GM13976 (cell line): Measurements from ENCODE around the gene EML6.
A peak's percentile ranks its signal among the peaks of the same experiment; 100 is the strongest.

Experiments used
- DNase-seq: peaks from one replicate; pipeline ENCODE4 v3.0.0; 2012; ENCODE audit warnings: low spot score
- in situ Hi-C: fragments of 300-500 bp; cut with MboI; formaldehyde crosslinking; loops from one replicate; pipeline ENCODE4 v1.12.0; 2022; ENCODE audit warnings: low sequenced_read_pairs, mixed read lengths, inconsistent platforms; ENCODE audit not compliant: unreplicated experiment
- TF ChIP-seq, protein P1 (sequence below): IDR thresholded peaks from 2 replicates; pipeline ENCODE4 v1.5.1; 2012; ENCODE audit warnings: borderline replicate concordance, mild to moderate bottlenecking; ENCODE audit not compliant: insufficient read depth; ENCODE audit errors: extremely low read depth, missing control alignments, control extremely low read depth

The EML6 gene

DNA sequence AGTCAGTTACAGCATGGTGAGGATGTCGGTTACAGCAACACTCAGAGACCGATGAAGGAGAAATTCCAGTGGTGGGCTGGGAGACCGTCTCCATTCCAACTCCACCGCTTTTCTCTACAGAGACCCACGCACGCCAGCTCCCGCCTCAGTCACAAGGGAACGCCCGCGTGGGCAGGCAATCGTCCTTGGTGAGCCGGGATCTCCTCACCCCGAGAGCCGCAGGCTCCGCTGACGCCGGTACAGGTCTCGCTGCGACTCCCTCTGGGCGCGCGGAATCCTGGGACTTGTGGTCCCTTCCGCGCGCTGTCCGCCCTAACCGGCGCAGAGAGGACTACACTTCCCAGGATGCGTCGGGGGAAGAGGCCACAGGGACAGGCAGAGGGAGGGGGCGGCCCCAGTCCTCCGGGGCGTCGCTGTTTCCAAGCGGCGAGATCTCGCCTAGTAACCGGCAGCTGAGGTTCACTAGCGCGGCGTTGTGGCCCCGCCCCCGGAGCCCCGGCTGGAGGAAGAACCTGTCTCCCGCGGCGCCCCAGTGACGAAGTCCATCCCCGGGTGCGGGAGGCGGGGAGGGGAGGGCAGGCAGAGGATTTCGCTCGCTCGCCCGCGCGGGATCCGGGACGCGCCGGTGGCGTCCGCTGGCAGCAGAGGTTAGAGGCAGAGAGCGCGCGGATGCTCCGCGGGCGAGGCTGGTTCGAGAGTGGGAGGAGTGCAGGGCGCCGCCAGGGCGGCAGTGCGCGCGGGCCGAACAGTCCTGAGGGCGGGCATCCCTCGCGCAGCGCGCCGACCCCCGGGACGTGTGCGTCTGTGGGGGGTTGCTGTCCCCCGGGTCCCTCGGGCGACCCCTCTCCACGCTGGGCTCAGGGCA is at the start of gene EML6:
Gene EML6 (plus strand): TSS at position 532 of the 865 bp plus-strand sequence. CDS start 1,400 bp downstream, outside the sequence.
- in situ Hi-C loops = loop anchor here (25.0 kb wide), 1 partner anchor 611 kb away; the partner anchor contains the start of gene ACYP2
- TF ChIP-seq, protein P1, sequence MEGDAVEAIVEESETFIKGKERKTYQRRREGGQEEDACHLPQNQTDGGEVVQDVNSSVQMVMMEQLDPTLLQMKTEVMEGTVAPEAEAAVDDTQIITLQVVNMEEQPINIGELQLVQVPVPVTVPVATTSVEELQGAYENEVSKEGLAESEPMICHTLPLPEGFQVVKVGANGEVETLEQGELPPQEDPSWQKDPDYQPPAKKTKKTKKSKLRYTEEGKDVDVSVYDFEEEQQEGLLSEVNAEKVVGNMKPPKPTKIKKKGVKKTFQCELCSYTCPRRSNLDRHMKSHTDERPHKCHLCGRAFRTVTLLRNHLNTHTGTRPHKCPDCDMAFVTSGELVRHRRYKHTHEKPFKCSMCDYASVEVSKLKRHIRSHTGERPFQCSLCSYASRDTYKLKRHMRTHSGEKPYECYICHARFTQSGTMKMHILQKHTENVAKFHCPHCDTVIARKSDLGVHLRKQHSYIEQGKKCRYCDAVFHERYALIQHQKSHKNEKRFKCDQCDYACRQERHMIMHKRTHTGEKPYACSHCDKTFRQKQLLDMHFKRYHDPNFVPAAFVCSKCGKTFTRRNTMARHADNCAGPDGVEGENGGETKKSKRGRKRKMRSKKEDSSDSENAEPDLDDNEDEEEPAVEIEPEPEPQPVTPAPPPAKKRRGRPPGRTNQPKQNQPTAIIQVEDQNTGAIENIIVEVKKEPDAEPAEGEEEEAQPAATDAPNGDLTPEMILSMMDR = no peak
- peak; percentile 99 for DNase-seq

DNA sequence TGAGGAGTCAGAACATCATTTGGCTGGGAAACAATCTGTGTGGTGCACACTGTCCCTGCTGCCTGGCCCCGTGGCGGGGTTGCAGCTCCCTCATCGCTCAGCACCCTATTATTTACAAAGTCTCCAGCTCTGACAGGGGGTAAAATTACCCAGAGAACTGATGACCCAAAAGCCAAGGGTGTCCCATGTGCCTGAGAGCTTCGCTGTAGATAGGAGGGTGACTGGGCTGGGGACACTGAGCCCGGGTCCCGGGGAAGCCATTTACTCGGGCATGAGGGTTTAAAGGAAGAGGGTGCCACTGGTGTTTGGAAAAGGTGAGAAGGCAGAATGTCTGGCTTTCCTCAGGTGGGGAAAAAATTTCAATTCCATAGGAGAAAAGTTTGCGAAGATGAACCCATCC is 48.2 kb upstream of the EML6 start:
- in situ Hi-C loops = no loop called here
- TF ChIP-seq, protein P1 = no peak
- no peak for DNase-seq

DNA sequence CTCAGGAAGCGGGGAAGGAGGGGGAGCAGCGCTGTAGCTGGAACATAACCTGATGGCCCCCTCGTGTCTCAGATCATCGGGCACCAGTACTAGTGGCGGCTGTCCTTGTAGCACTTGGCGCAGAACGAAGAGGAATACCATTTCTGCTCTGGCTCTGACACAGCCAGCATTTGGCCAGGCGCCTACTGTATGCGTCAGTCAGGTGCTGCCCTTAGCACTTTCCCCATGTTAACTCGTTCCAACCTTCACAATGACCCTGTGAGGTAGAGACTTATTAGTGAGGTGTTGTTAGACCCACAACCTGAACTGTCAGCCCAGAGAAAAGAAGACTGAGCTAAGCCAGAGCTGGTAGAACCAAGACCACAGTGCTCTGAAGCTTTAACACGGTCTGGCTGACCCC is 47.7 kb upstream of the EML6 start:
- TF ChIP-seq, protein P1 = no peak
- in situ Hi-C loops = no loop called here
- DNase-seq = no peak

DNA sequence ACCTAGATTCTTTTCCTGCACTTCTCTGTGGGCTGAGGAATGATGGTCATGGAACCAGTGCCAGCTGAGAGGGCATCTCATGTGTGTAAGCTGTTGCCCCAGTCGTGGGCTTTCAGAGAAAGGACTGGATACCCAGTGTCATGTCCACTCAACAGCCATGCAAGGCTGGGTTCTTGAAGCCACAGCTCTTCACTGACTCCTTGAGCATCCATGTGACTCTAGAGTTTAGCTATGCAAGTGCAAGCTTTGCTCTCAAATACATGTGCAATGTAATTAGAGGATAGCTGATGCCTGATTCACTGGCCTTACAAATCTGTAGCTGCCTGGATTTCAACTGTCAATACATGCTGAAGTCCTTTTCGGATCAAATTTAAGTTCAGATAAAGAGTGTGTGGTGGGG is 46.8 kb upstream of the EML6 start:
- DNase-seq = no peak
- in situ Hi-C loops = no loop called here
- TF ChIP-seq, protein P1 = no peak

DNA sequence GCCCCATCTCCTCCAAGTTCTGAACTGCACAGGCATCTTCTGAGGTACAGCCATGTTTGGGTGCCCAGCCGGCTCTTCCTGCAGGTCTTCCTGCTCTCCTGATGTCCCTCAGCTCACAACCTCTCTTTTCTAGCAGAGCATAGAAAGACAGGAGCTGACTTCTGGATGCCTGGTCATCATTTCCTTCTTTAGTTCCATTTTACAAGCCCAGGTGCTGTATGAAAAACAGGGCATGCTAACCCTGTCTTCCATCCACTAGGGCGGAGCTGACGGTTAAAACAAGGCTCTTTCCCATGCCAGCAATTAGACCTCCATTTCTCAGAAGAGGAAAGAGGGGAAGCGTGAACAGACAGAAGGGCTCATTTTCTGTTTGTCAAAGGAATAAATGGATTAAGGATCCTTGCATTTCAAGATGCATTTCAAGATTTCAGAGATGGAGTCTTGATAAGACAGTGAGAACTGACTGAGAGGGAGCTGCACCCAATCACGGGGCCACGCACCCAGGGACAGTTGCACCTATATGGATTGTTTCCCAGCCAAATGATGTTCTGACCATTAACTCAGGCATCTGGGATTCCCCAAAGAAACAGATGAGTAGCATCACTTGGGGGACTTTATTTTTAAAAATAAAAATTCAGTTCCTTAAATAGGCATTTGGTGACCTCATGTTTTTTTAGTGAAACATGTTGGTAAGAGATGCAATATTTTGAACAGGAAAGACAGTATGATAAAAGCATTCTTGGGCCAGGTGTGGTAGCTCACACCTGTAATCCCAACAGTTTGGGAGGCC is 45.8 kb upstream of the EML6 start:
- TF ChIP-seq, protein P1 = no peak
- DNase-seq = no peak
- in situ Hi-C loops = no loop called here

DNA sequence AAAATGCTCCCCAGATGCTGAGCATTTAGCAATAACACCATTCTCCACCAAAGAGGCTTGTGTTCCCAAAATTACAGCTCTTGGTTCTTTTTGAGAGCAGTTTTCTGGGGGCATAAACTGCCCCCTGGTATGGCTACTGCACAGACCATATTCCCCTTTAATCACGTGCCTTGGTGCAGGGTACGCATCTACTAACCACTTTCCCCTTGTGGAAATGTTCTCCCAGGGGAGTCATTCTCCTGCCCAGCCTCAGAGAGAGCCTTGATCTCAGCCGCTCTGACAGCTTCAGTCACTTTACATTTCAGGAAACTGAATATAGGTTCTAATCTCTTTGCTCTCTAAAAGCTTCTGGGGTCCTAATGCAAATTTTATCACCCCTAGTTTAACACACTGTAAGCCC is 44.7 kb upstream of the EML6 start:
- no peak for DNase-seq
- TF ChIP-seq, protein P1 = no peak
- in situ Hi-C loops = no loop called here
